SU-DHL-6 (cell line): ENCODE results near the gene C1orf232.

ENCODE experiments used
- H2AFZ ChIP-seq: fragments of 200-600 bp; sonication (generic); 2 replicates; pipeline ENCODE4 v1.6.1; 2014; ENCODE audit warnings: low read depth, mild to moderate bottlenecking, moderate library complexity, mixed read lengths, antibody characterized with exemption, low read length; ENCODE audit not compliant: severe bottlenecking
- H3F3A ChIP-seq: fragments of 200-600 bp; shearing (Covaris generic); 2 replicates; pipeline ENCODE4 v1.6.0; 2016; ENCODE audit warnings: antibody characterized with exemption, mild to moderate bottlenecking; ENCODE audit not compliant: insufficient read depth
- H3K27ac ChIP-seq: fragments of 200-600 bp; sonication (generic); 2 replicates; pipeline ENCODE4 v1.5.1; 2016; ENCODE audit warnings: low read depth, mild to moderate bottlenecking, low read length, moderate library complexity, mixed read lengths
- H3K27me3 ChIP-seq: fragments of 200-600 bp; sonication (generic), shearing (Covaris generic); 2 replicates; pipeline ENCODE4 v1.6.0; 2014; ENCODE audit warnings: mild to moderate bottlenecking, low read length
- H3K36me3 ChIP-seq: fragments of 200-600 bp; sonication (generic); 2 replicates; pipeline ENCODE4 v1.6.1; 2014; ENCODE audit warnings: mild to moderate bottlenecking, low read length, mixed read lengths
- H3K4me2 ChIP-seq: fragments of 300-600, 200-600 bp; shearing (Covaris generic), sonication (generic); 2 replicates; pipeline ENCODE4 v1.6.0; 2014; ENCODE audit warnings: low read length, low read depth, mild to moderate bottlenecking; ENCODE audit not compliant: poor library complexity, severe bottlenecking
- H3K4me3 ChIP-seq: fragments of 200-600 bp; sonication (generic); 2 replicates; pipeline ENCODE4 v1.5.1; 2014; ENCODE audit warnings: antibody characterized with exemption, low read length, mild to moderate bottlenecking, mixed read lengths; ENCODE audit not compliant: insufficient read depth, poor library complexity, severe bottlenecking
- H3K79me2 ChIP-seq: fragments of 200-600 bp; sonication (generic); 2 replicates; pipeline ENCODE4 v1.6.1; 2014; ENCODE audit warnings: mild to moderate bottlenecking, low read length, moderate library complexity; ENCODE audit not compliant: insufficient read depth
- H3K9ac ChIP-seq: fragments of 200-600 bp; sonication (generic); 2 replicates; pipeline ENCODE4 v1.7.0; 2014; ENCODE audit warnings: mild to moderate bottlenecking, low read length
- H3K9me2 ChIP-seq: fragments of 200-600 bp; sonication (generic); replicated peaks from 2 replicates; pipeline ENCODE4 v1.6.1; 2014; ENCODE audit warnings: low read length; ENCODE audit not compliant: insufficient read depth
- H3K9me3 ChIP-seq: fragments of 200-600 bp; sonication (generic); 2 replicates; pipeline ENCODE4 v1.6.1; 2014; ENCODE audit warnings: low read length, mixed read lengths; ENCODE audit not compliant: insufficient read depth
- H4K20me1 ChIP-seq: fragments of 200-600 bp; sonication (generic); 2 replicates; pipeline ENCODE4 v1.6.1; 2014; ENCODE audit warnings: low read depth, mild to moderate bottlenecking, antibody characterized with exemption, low read length, moderate library complexity, mixed read lengths
- CTCF ChIP-seq: fragments of 200-600 bp; sonication (generic); IDR thresholded peaks from one replicate; pipeline ENCODE4 v1.5.1; 2017; ENCODE audit warnings: antibody characterized with exemption, mild to moderate bottlenecking, low read length, moderate library complexity; ENCODE audit not compliant: insufficient read depth, poor library complexity, severe bottlenecking
- EZH2phosphoT487 ChIP-seq: fragments of 200-600 bp; sonication (generic), shearing (Covaris generic); conservative IDR thresholded peaks from 2 replicates; pipeline ENCODE4 v1.6.1; 2018; ENCODE audit warnings: mild to moderate bottlenecking, antibody characterized with exemption, low read length, moderate library complexity, mixed read lengths

The C1orf232 gene

GRCh38 chr1:26119892-26120608 lies 48.7 kb downstream of the C1orf232 start:
- Histone ChIP-seq H3K4me2 (no peak overlapping the region), H3K27ac (no peak overlapping the region)

GRCh38 chr1:26114165-26114927 lies 54.4 kb downstream of the C1orf232 start:
- Histone ChIP-seq H3K9me3 (no peaks in the 10 kb centered on the region), H3K4me2 (no peak overlapping the region)

More at GRCh38 chr1:26119892-26120608, 48.7 kb downstream of the C1orf232 start:
- Histone ChIP-seq H3K9me2 (no peaks in the 10 kb centered on the region), H3K36me3 (peaks cover 27% of the 10 kb centered on the region; the same call in 1 of the 2 replicates), H2AFZ (no peak overlapping the region), H3K27me3 (no peaks in the 10 kb centered on the region), H3K79me2 (peaks cover 2% of the 10 kb centered on the region; the same call in 1 of the 2 replicates), H4K20me1 (no peaks in the 10 kb centered on the region), H3K9me3 (no peaks in the 10 kb centered on the region), H3F3A (no peaks in the 10 kb centered on the region), H3K9ac (no peak overlapping the region), H3K4me3 (no peak overlapping the region)
- TF ChIP-seq EZH2phosphoT487 (no peak), CTCF (no peak)

More at GRCh38 chr1:26114165-26114927, 54.4 kb downstream of the C1orf232 start:
- Histone ChIP-seq H3K36me3 (peaks cover 6% of the 10 kb centered on the region; the same call in 1 of the 2 replicates), H3K79me2 (peaks cover 29% of the 10 kb centered on the region), H3K27me3 (no peaks in the 10 kb centered on the region), H2AFZ (no peak overlapping the region), H3K9me2 (no peaks in the 10 kb centered on the region), H3K9ac (no peak overlapping the region), H4K20me1 (no peaks in the 10 kb centered on the region), H3F3A (peaks cover 10% of the 10 kb centered on the region; the same call in 1 of the 2 replicates), H3K4me3 (no peak overlapping the region), H3K27ac (no peak overlapping the region)
- TF ChIP-seq EZH2phosphoT487 (no peak), CTCF (no peak)
